GM18505 (cell line): ENCODE measurements around the gene ERBB4.
A peak's percentile ranks its signal among the peaks of the same experiment; 100 is the strongest.
"Not testable (repeated sequence)": the region's sequence is repeated elsewhere in the genome, so short reads cannot be mapped to it uniquely, and the experiment has no call there.

Experiments used
- ATAC-seq: cut with Tn5 transposase; IDR thresholded peaks from one replicate; pipeline ENCODE4 v1.9.1; 2021; ENCODE audit not compliant: unreplicated experiment
- POLR2A ChIP-seq: IDR thresholded peaks from 4 replicates; pipeline ENCODE4 v1.6.1; 2011; ENCODE audit warnings: borderline replicate concordance; ENCODE audit not compliant: insufficient read depth, insufficient read length; ENCODE audit errors: extremely low read depth

ERBB4 gene

DNA sequence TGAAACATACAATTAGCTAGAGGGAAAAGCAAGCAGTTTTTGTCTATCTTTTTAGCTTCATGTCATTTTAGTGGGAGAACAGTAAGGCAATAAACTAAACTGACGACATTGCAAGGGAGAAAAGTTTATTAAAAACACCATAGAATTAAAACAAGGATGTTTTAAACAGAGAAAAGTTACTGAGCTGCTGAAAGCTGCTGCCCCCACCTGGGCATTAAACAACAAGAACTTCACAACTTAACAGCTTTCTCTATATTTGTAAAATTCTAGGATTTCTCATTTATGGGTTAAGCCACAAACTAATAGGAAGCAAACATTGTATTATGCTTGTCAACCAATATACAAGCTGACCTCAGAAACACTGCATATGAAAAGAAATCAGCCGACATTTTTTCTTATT, 289.2 kb downstream of the ERBB4 start:
- no peak for ATAC-seq
- no peak for TF ChIP-seq POLR2A

DNA sequence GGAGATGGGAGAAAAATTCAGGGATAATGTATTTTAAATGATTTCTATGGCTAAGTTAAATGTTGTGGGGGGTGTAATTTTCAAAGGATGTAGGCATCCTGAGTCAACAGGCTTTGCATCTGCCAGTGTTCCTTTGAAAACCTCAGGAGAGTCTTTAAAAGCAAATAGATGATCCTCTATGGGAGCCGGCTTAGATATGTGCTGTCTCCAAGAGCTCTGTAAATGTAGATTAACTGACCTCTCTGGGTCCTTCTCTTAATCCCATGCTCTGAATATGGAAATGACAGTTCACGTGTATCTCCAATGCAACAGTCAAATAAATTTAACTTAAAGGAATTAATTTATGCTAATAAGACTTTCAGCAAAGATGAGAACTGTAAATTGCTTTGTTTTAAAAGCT, 292.7 kb downstream of the ERBB4 start:
- TF ChIP-seq POLR2A, result no peak
- no peak for ATAC-seq

- ATAC-seq, result no peak
- TF ChIP-seq POLR2A, result no peak
Measured at GRCh38 chr2:212242724-212243123, 295.9 kb downstream of the ERBB4 start.

DNA sequence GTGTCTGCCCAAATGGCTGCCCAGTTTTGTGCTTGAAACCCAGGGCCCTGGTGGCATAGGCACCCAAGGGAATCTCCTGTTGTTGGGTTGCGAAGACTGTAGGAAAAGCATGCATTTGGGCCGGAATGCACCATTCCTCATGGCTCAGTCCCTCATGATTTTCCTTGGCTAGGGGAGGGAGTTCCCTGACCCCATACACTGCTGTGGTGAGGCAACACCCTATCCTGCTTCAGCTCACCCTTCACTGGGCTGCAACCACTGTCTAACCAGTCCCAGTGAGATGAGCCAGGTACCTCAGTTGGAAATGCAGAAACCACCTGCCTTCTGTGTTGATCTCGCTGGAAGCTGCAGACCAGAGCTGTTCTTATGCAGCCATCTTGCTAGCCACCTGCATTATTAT, 300.4 kb downstream of the ERBB4 start:
- ATAC-seq, result not testable (repeated sequence)

DNA sequence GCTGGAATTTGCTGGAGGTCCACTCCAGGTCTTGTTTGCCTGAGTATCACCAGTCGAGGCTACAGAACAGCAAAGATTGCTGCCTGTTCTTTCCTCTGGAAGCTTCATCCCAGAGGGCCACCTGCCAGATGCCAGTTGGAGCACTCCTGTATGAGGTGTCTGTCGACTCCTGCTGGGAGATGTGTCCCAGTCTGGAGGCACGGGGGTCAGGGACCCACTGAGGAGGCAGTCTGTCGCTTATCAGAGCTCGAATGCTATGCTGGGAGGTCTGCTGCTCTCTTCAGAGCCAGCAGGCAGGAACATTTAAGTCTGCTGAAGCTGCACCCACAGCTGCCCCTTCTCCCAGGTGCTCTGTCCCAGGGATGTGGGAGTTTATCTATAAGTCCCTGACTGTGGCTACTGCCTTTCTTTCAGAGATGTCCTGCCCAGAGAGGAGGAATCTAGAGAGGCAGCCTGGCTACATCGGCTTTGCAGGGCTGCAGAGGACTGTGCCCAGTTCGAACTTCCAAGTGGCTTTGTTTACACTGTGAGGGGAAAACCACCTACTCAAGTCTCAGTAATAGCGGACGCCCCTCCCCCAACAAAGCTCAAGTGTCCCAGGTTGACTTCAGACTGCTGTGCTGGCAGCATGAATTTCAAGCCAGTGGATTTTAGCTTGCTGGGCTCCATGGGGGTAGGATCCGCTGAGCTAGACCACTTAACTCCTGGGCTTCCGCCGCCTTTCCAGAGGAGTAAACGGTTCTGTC, 301.1 kb downstream of the ERBB4 start:
- ATAC-seq, result no peak
- TF ChIP-seq POLR2A, result no peak

DNA sequence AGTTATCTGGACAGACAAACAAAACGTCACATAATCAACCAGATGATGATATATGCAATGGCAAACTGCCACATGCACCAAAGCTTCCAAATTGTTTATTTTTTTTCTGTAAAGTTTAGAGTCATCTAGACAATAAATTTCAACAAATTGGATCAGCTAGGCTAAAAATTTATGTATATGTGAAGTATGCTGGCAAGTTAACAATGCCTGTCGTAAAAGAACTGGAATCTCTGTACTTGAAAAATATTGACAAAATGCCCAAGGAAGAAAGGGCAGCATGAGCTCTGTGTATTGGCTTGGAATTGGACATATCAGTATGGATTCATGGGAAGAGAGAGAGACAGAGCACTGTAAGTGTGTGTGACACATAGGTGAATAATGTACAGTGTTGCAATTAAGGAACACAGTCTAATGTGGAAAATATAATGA, 309.8 kb downstream of the ERBB4 start:
- ATAC-seq, result no peak
- no peak for TF ChIP-seq POLR2A

DNA sequence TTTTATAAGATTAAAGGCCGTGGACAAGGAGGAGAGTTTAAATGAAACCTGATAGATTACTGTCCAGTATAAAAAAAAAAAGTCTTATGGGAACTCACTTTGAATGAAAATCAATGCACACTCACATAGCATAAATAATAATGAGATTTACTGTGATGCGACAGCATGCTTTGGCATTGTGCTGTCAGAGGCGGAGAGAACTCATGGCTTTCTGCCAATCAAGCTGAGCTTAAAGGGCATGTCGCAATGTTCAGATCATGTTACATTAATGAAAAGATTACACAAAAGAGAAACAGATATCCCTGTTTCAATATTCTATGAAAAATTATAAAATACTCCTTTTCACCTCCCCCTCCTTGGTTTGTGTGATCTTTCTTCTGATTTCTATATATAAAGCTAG, 310.8 kb downstream of the ERBB4 start:
- no peak for TF ChIP-seq POLR2A
- ATAC-seq, result no peak

DNA sequence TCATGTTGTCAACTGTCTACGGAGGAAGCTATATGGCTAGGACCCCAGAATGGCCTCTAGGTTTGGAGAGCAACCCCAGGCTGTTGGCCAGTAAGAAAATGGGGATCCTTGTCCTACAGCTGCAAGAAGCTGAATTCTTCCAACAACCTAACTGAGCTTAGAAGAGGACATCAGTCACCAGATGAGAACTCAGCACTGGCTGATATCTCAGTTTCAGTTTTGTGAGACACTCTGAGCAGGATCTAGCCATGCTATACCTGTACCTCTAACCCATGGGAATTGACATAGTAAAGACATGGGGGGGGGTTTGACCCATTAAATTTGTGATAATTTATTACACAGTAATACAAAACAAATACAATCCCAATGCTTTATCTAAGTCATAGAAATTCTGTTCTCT, 312.5 kb downstream of the ERBB4 start:
- no peak for ATAC-seq
- TF ChIP-seq POLR2A, result no peak

GRCh38 chr2:212223696-212224095, 314.9 kb downstream of the ERBB4 start:
- ATAC-seq, result no peak
- TF ChIP-seq POLR2A, result no peak

GRCh38 chr2:212213191-212213590, 325.4 kb downstream of the ERBB4 start:
- TF ChIP-seq POLR2A, result no peak
- ATAC-seq, result peak; percentile 57

GRCh38 chr2:212208467-212208866, 330.1 kb downstream of the ERBB4 start:
- no peak for ATAC-seq
- TF ChIP-seq POLR2A, result no peak

DNA sequence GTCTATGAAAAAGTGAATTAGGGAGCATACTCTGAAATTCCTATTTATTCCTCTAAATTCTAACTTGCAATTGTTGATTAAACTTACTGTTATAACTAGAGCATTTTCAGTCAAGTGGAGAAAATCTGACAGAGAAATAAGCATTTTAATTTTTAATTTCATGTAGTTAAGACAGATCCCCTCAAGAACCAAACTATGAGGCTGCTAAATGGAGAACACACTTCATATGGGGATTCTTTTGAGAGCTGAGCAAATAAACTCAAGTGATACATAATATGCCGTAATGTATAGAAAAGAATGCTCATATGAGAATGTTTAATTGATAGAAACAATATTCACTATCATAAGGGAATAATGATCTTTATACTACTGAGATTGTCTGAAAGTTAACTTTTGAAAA, 340.8 kb downstream of the ERBB4 start:
- no peak for TF ChIP-seq POLR2A
- ATAC-seq, result no peak

GRCh38 chr2:212195626-212196025, 343.0 kb downstream of the ERBB4 start:
- ATAC-seq, result no peak
- no peak for TF ChIP-seq POLR2A

DNA sequence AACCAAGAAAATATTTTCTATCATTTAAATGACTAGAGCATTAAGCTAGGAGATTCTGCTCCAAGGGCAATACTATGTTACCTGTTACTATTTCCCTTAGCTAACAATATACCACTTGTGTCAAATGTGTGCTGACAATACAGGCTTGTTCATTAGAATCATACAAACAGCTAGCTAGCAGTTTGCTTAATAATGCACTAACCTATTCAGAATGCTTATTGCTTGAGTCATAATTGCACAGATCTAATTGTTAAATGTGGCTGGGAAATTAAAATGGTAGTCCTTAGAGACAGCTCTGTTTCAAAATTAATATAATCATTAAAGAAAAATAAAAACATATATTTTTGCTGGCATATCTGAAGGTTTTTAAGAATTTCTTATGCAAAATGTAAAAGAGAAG, 344.2 kb downstream of the ERBB4 start:
- ATAC-seq, result no peak
- TF ChIP-seq POLR2A, result no peak

GRCh38 chr2:212193803-212194202, 344.8 kb downstream of the ERBB4 start:
- TF ChIP-seq POLR2A, result no peak
- no peak for ATAC-seq

- ATAC-seq, result no peak
- no peak for TF ChIP-seq POLR2A
Measured at GRCh38 chr2:212193056-212193455, 345.5 kb downstream of the ERBB4 start.

DNA sequence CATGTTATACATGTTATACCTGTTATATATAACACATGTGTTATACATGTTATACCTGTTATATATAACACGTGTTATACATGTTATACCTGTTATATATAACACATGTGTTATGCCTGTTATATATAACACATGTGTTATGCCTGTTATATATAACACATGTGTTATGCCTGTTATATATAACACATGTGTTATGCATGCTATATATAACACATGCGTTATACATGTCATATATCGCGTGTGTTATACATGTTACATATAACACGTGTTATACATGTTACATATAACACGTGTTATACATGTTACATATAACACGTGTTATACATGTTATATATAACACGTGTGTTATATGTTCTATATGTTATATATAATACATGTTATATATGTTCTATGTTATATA, 347.2 kb downstream of the ERBB4 start:
- not testable (repeated sequence) for ATAC-seq
